Muscle layer of colon (tissue), 2 donors: ENCODE results near the gene SF3B1.
"Not testable (repeated sequence)": the region's sequence is repeated elsewhere in the genome, so short reads cannot be mapped to it uniquely, and the experiment has no call there.

Source experiments
- H3K27ac ChIP-seq: one replicate; pipeline ENCODE4 v1.7.0; 2013; ENCODE audit warnings: low read depth, mild to moderate bottlenecking, low read length, moderate library complexity
- H3K27me3 ChIP-seq, 2 donors: one replicate each; pipeline ENCODE4 v1.7.0; 2013; ENCODE audit warnings: low read length in 2 of 2, mild to moderate bottlenecking in 2 of 2; ENCODE audit not compliant: insufficient read depth in 2 of 2, control insufficient read depth in 1 of 2
- H3K36me3 ChIP-seq: one replicate; pipeline ENCODE4 v1.7.0; 2013; ENCODE audit warnings: mild to moderate bottlenecking, low read length; ENCODE audit not compliant: insufficient read depth
- H3K4me1 ChIP-seq: one replicate; pipeline ENCODE4 v1.7.0; 2013; ENCODE audit warnings: mild to moderate bottlenecking, low read length; ENCODE audit not compliant: insufficient read depth
- H3K4me3 ChIP-seq, 2 donors: one replicate each; pipeline ENCODE4 v1.7.0; 2013; ENCODE audit warnings: low read length in 2 of 2, low read depth in 1 of 2, mild to moderate bottlenecking in 1 of 2, moderate library complexity in 1 of 2
- H3K9ac ChIP-seq: one replicate; pipeline ENCODE4 v1.7.0; 2013; ENCODE audit warnings: low read length
- H3K9me3 ChIP-seq: one replicate; pipeline ENCODE4 v1.7.0; 2013; ENCODE audit warnings: mild to moderate bottlenecking, low read length
- donor health status: abdominal sarcoma.
- donor health status: Adenocarcinoma of cecum.

SF3B1 gene

GRCh38 chr2:197453123-197453913 is 18.5 kb upstream of the SF3B1 start, which contains the start of gene COQ10B:
Gene COQ10B, plus strand, starts transcription at chr2:197453552. Its CDS starts 9 bp downstream, at chr2:197453561.
- Histone ChIP-seq H3K27ac (peak within 1 kb of the TSS; percentile 89), H3K4me3 (peak within 1 kb of the TSS; percentile 52 to 70), H3K36me3 (no peaks in the 10 kb centered on the region), H3K4me1 (peaks cover 12% of the 10 kb centered on the region), H3K9ac (peak within 1 kb of the TSS; percentile 97), H3K9me3 (no peaks in the 10 kb centered on the region), H3K27me3 (no peaks in the 10 kb centered on the region)

GRCh38 chr2:197452754-197453122 is 17.9 kb upstream of the SF3B1 start:
- H3K4me1 ChIP-seq: peaks cover 12% of the 10 kb centered on the region
- peak overlapping the region; percentile 89 for H3K27ac ChIP-seq
- H3K9ac ChIP-seq: peak overlapping the region; percentile 66
- H3K27me3 ChIP-seq: no peaks in the 10 kb centered on the region
- H3K36me3 ChIP-seq: no peaks in the 10 kb centered on the region
- H3K9me3 ChIP-seq: no peaks in the 10 kb centered on the region
- H3K4me3 ChIP-seq: peak overlapping the region; percentile 22 to 70

GRCh38 chr2:197450935-197451358 is 16.1 kb upstream of the SF3B1 start:
- not testable (repeated sequence) for H3K27ac ChIP-seq, H3K9ac ChIP-seq, H3K9me3 ChIP-seq, H3K27me3 ChIP-seq, H3K4me3 ChIP-seq, H3K36me3 ChIP-seq
- H3K4me1 ChIP-seq: peaks cover 12% of the 10 kb centered on the region

- Histone ChIP-seq H3K4me1 (peaks cover 12% of the 10 kb centered on the region), H3K27ac (no peak overlapping the region), H3K27me3 (no peaks in the 10 kb centered on the region), H3K4me3 (no peak overlapping the region), H3K36me3 (no peaks in the 10 kb centered on the region), H3K9ac (no peak overlapping the region), H3K9me3 (no peaks in the 10 kb centered on the region)
These were observed 15.6 kb upstream of the SF3B1 start for GRCh38 chr2:197450465-197450864.

- Histone ChIP-seq H3K9me3 (no peaks in the 10 kb centered on the region), H3K9ac (no peak overlapping the region), H3K27ac (no peak overlapping the region), H3K27me3 (no peaks in the 10 kb centered on the region), H3K4me3 (no peak overlapping the region), H3K36me3 (no peaks in the 10 kb centered on the region), H3K4me1 (no peaks in the 10 kb centered on the region)
These were observed 12.0 kb upstream of the SF3B1 start for GRCh38 chr2:197446844-197447243.

GRCh38 chr2:197445746-197446145 is 10.9 kb upstream of the SF3B1 start:
- no peak overlapping the region for H3K27ac ChIP-seq
- no peaks in the 10 kb centered on the region for H3K36me3 ChIP-seq
- H3K9me3 ChIP-seq: no peaks in the 10 kb centered on the region
- no peaks in the 10 kb centered on the region for H3K27me3 ChIP-seq
- no peak overlapping the region for H3K4me3 ChIP-seq
- no peaks in the 10 kb centered on the region for H3K4me1 ChIP-seq
- H3K9ac ChIP-seq: no peak overlapping the region

GRCh38 chr2:197442857-197443256 is 8.0 kb upstream of the SF3B1 start:
- H3K27me3 ChIP-seq: no peaks in the 10 kb centered on the region
- no peak overlapping the region for H3K27ac ChIP-seq
- no peak overlapping the region for H3K4me3 ChIP-seq
- no peak overlapping the region for H3K9ac ChIP-seq
- no peaks in the 10 kb centered on the region for H3K4me1 ChIP-seq
- no peaks in the 10 kb centered on the region for H3K9me3 ChIP-seq
- no peaks in the 10 kb centered on the region for H3K36me3 ChIP-seq

- no peaks in the 10 kb centered on the region for H3K36me3 ChIP-seq
- H3K27ac ChIP-seq: no peak overlapping the region
- no peaks in the 10 kb centered on the region for H3K27me3 ChIP-seq
- peaks cover 23% of the 10 kb centered on the region for H3K4me1 ChIP-seq
- H3K9ac ChIP-seq: no peak overlapping the region
- no peaks in the 10 kb centered on the region for H3K9me3 ChIP-seq
- no peak overlapping the region for H3K4me3 ChIP-seq
These were observed 2.6 kb upstream of the SF3B1 start for GRCh38 chr2:197437380-197437779.

- Histone ChIP-seq H3K9me3 (no peaks in the 10 kb centered on the region), H3K27ac (peak overlapping the region; percentile 99), H3K27me3 (no peaks in the 10 kb centered on the region), H3K4me1 (peaks cover 39% of the 10 kb centered on the region), H3K36me3 (no peaks in the 10 kb centered on the region), H3K4me3 (peak overlapping the region; percentile 95 to 100), H3K9ac (peak overlapping the region; percentile 100)
These were observed 981 bp upstream of the SF3B1 start for GRCh38 chr2:197435598-197436420.

- Histone ChIP-seq H3K4me1 (peaks cover 45% of the 10 kb centered on the region), H3K9ac (peak overlapping the region; percentile 100), H3K36me3 (no peaks in the 10 kb centered on the region), H3K4me3 (peak overlapping the region; percentile 95 to 100), H3K9me3 (no peaks in the 10 kb centered on the region), H3K27me3 (no peaks in the 10 kb centered on the region), H3K27ac (peak overlapping the region; percentile 97)
These were observed 919 bp downstream of the SF3B1 start for GRCh38 chr2:197433780-197434438.

- not testable (repeated sequence) for H3K27me3 ChIP-seq, H3K4me3 ChIP-seq, H3K9me3 ChIP-seq, H3K27ac ChIP-seq, H3K9ac ChIP-seq, H3K36me3 ChIP-seq
- H3K4me1 ChIP-seq: peaks cover 47% of the 10 kb centered on the region
These were observed 2.3 kb downstream of the SF3B1 start for GRCh38 chr2:197432527-197432926.
